ENCODE data around the gene ERP29. TPM values are rescaled to one million over a fixed set of nuclear protein-coding genes. Genes with fewer than 3 reads are reported as not detected.

The ERP29 gene
- polyA plus RNA-seq, 1 donor from 2014 or later, result 159 TPM

- H3K9ac ChIP-seq (ENCODE audit: low read length), result no peak overlapping the region
- H3K27ac ChIP-seq (ENCODE audit: low read length), result no peak overlapping the region
- H3K27me3 ChIP-seq (ENCODE audit: insufficient read depth, low read depth, low read length), result no peaks in the 10 kb centered on the region
- H3K36me3 ChIP-seq (ENCODE audit: insufficient read depth, low read length), result peaks cover 8% of the 10 kb centered on the region
- no peaks in the 10 kb centered on the region for H3K9me2 ChIP-seq (ENCODE audit: insufficient read depth, low read length)
- no peaks in the 10 kb centered on the region for H3F3A ChIP-seq (ENCODE audit: insufficient read depth, low read length, poor library complexity, severe bottlenecking)
- H4K20me1 ChIP-seq (ENCODE audit: insufficient read depth), result peaks cover 3% of the 10 kb centered on the region
- H3K9me3 ChIP-seq (ENCODE audit: low read length), result no peaks in the 10 kb centered on the region
- H3K4me2 ChIP-seq (ENCODE audit: low read length), result no peak overlapping the region
- H2AFZ ChIP-seq (ENCODE audit: low read depth, low read length), result no peak overlapping the region
- no peak for TF ChIP-seq TAF1 (IDR thresholded peaks at IDR 0.05; ENCODE audit: low read depth)
- no peak for TF ChIP-seq MXI1 (conservative IDR thresholded peaks at IDR 0.05; ENCODE audit: poor library complexity, severe bottlenecking)
- no peak for TF ChIP-seq CTCF (IDR thresholded peaks at IDR 0.05; ENCODE audit: poor library complexity, severe bottlenecking)
- TF ChIP-seq RAD21 (conservative IDR thresholded peaks at IDR 0.05), result no peak
- no peak for TF ChIP-seq SMC3 (conservative IDR thresholded peaks at IDR 0.05; ENCODE audit: poor library complexity)
- H3K79me2 ChIP-seq (replicated peaks; ENCODE audit: insufficient read depth, low read length), result peaks cover 6% of the 10 kb centered on the region
- H3K4me3 ChIP-seq (ENCODE audit: low read length), result no peak overlapping the region
Measured at GRCh38 chr12:112023759-112024396, 10.7 kb downstream of the ERP29 start.

GRCh38 chr12:112025808-112026375 is 12.7 kb downstream of the ERP29 start:
- H3K9ac ChIP-seq (ENCODE audit: low read length), result no peak overlapping the region
- no peaks in the 10 kb centered on the region for H4K20me1 ChIP-seq (ENCODE audit: insufficient read depth)
- peaks cover 8% of the 10 kb centered on the region for H3K36me3 ChIP-seq (ENCODE audit: insufficient read depth, low read length)
- H2AFZ ChIP-seq (ENCODE audit: low read depth, low read length), result no peak overlapping the region
- H3K4me2 ChIP-seq (ENCODE audit: low read length), result no peak overlapping the region
- H3K9me2 ChIP-seq (ENCODE audit: insufficient read depth, low read length), result no peaks in the 10 kb centered on the region
- no peaks in the 10 kb centered on the region for H3K9me3 ChIP-seq (ENCODE audit: low read length)
- H3K4me3 ChIP-seq (ENCODE audit: low read length), result no peak overlapping the region
- H3K27me3 ChIP-seq (ENCODE audit: insufficient read depth, low read depth, low read length), result no peaks in the 10 kb centered on the region
- no peaks in the 10 kb centered on the region for H3F3A ChIP-seq (ENCODE audit: insufficient read depth, low read length, poor library complexity, severe bottlenecking)
- no peaks in the 10 kb centered on the region for H3K79me2 ChIP-seq (replicated peaks; ENCODE audit: insufficient read depth, low read length)
- H3K27ac ChIP-seq (ENCODE audit: low read length), result no peak overlapping the region
- TF ChIP-seq MXI1 (conservative IDR thresholded peaks at IDR 0.05; ENCODE audit: poor library complexity, severe bottlenecking) (no peak), POLR2AphosphoS5 (IDR thresholded peaks at IDR 0.05) (no peak), REST (IDR thresholded peaks at IDR 0.05; ENCODE audit: borderline replicate concordance) (no peak), RAD21 (conservative IDR thresholded peaks at IDR 0.05) (no peak), EZH2 (IDR thresholded peaks at IDR 0.05; ENCODE audit: borderline replicate concordance, insufficient read depth, low read length, poor library complexity, severe bottlenecking) (no peak), EP300 (conservative IDR thresholded peaks at IDR 0.05; ENCODE audit: poor library complexity, severe bottlenecking) (no peak)

Data from neural cell (in vitro differentiated cells).